ENCODE measurements around the gene CTDP1. TPM values are rescaled to one million over a fixed set of nuclear protein-coding genes. Genes with fewer than 3 reads are reported as not detected.
A peak's percentile ranks its signal among the peaks of the same experiment; 100 is the strongest.
"Not testable (repeated sequence)": the region's sequence is repeated elsewhere in the genome, so short reads cannot be mapped to it uniquely, and the experiment has no call there.

Gene CTDP1
- polyA plus RNA-seq, 6 donors from 2014 or later: 2.9 to 15.6 (median 9.0) TPM

DNA sequence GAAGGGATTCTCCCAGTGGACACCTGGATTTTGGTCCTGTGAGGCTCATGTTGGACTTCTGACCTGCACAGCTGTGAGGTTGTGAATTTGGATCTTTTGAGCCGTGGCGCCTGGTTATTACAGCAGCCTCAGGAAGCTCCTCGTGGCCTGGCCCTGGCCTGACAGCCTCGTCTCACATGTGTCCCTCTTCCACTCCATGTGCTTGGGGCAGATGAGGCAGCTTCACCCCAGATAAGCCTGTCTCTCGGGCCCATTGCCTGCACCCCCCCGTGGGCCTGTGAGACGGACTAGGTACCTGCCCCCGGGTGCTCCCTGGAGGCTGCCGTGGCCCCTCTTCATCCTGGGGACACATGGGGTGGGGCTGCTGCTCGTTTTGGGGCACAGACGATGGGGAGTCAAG, 51.2 kb downstream of the CTDP1 start:
- H3K4me3 Mint-ChIP-seq: no peak overlapping the region
- H3K36me3 Mint-ChIP-seq: peaks cover 33 to 49% of the 10 kb centered on the region in 2 donors
- H3K4me1 Mint-ChIP-seq: peaks cover 1 to 6% (median 4%) of the 10 kb centered on the region in 3 donors
- ATAC-seq (ENCODE audit: low read depth in 2 of 2) (no peak), DNase-seq (no peak)
- peaks cover 0 to 30% (median 11%) of the 10 kb centered on the region in 7 donors for H3K9me3 Mint-ChIP-seq
- H3K27me3 Mint-ChIP-seq: no peaks in the 10 kb centered on the region
- peak overlapping the region in 1 of 6 donors; percentile 24 for H3K27ac Mint-ChIP-seq

DNA sequence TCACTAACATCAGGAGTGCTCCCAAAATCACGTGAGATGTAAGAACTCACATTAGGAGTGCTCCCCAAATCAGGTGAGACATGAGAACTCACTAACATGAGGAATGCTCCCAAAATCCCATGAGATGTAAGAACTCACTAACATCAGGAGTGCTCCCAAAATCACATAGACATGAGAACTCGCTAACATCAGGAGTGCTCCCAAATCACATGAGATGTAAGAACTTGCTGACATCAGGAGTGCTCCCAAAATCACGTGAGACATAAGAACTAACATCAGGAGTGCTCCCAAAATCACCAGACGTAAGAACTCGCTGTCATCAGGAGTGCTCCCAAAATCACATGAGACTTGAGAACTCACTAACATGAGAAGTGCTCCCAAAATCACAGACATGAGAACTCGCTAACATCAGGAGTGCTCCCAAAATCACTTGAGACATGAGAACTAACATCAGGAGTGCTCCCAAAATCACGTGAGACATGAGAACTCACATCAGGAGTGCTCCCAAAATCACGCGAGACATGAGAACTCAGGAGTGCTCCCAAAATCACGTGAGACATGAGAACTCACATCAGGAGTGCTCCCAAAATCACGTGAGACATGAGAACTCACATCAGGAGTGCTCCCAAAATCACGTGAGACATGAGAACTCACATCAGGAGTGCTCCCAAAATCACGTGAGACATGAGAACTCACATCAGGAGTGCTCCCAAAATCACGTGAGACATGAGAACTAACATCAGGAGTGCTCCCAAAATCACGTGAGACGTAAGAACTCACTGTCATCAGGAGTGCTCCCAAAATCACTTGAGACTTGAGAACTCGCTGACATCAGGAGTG, 52.5 kb downstream of the CTDP1 start:
- peaks cover 0 to 30% (median 11%) of the 10 kb centered on the region in 7 donors for H3K9me3 Mint-ChIP-seq
- peaks cover 33 to 44% of the 10 kb centered on the region in 2 donors for H3K36me3 Mint-ChIP-seq
- H3K27me3 Mint-ChIP-seq; ATAC-seq (ENCODE audit: low read depth in 2 of 2); H3K27ac Mint-ChIP-seq; DNase-seq; H3K4me1 Mint-ChIP-seq; H3K4me3 Mint-ChIP-seq: not testable (repeated sequence)

DNA sequence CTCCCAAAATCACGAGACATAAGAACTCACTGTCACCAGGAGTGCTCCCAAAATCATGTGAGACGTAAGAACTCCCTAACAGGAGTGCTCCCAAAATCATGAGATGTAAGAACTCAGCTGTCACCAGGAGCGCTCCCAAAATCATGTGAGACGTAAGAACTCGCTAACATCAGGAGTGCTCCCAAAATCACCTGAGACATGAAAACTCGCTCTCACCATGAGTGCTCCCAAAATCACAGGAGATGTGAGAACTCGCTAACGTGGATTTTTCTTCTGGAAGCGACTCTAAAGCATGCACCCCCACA, 53.1 kb downstream of the CTDP1 start:
- H3K36me3 Mint-ChIP-seq: peaks cover 39 to 44% of the 10 kb centered on the region in 2 donors
- ATAC-seq (ENCODE audit: low read depth in 2 of 2) (no peak), DNase-seq (no peak)
- no peaks in the 10 kb centered on the region for H3K27me3 Mint-ChIP-seq
- peaks cover 0 to 30% (median 11%) of the 10 kb centered on the region in 7 donors for H3K9me3 Mint-ChIP-seq
- no peak overlapping the region for H3K27ac Mint-ChIP-seq
- H3K4me3 Mint-ChIP-seq: no peak overlapping the region
- H3K4me1 Mint-ChIP-seq: peaks cover 4 to 9% (median 5%) of the 10 kb centered on the region in 3 donors

DNA sequence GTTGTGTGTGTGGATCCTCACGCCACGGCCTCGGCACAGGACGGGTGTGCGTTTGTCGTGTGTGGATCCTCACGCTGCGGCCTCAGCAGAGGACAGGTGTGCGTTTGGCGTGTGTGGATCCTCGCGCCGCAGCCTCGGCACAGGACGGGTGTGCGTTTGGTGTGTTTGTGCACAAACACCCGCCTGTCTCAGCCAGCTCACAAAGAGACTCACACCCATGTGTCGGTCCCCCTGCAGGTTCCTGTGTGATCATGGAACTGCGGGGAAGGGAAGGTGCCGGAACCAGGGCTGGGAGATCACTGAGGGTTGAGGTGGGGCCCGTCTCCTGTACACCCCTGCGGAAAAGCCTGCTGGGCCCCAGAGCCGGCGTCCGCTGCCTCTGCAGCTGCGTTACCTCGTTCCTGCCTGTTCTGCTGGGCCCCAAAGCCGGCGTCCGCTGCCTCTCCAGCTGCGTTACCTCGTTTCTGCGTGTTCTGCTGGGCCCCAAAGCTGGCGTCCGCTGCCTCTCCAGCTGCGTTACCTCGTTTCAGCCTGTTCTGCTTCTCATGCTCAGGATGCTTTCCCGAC, 53.6 kb downstream of the CTDP1 start:
- Mint-ChIP-seq H3K27me3 (no peaks in the 10 kb centered on the region), H3K27ac (no peak overlapping the region), H3K9me3 (peaks cover 0 to 30% (median 11%) of the 10 kb centered on the region in 7 donors), H3K4me3 (no peak overlapping the region), H3K4me1 (peaks cover 4 to 9% (median 5%) of the 10 kb centered on the region in 3 donors), H3K36me3 (peaks cover 40 to 44% of the 10 kb centered on the region in 2 donors)
- DNase-seq (no peak), ATAC-seq (ENCODE audit: low read depth in 2 of 2) (no peak)

DNA sequence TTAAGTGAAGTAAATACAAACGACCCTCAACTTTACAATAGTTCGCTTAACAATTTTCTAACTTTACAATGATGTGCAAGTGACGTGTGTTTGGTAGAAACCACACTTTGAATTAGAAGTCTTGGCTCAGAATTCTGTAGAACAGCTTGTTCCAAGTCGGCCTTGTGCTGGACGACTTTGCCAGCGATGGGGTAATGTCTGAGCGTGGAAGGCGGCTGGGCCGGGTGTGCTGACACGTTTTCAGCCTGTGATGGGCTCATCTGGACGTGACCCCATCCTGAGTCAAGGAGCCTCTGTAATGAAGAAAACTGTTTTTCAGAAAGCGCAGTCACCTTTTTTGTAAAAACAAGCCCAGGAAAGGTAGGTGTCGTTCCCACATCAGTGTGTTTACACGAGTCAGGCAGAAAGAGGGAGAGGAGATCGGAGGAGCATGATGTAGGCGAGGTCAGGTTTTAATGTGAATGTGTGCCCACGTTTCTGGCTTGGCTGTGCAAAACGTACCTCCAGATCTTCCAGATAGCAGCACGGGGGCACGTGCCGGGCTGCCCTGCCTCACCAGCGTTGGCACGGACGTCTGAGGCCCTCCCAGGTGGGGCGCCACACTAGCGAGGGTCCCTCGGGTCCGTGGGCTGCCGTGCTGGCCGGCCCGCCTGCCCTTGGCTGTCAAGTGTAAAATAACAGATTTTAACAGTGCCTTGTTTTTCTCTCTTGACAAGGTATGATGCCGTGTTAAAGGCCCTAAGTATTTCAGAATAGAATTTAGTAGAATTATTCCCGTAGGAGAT, 54.6 kb downstream of the CTDP1 start:
- ATAC-seq (ENCODE audit: low read depth in 2 of 2) (no peak), DNase-seq (no peak)
- no peaks in the 10 kb centered on the region for H3K27me3 Mint-ChIP-seq
- H3K4me3 Mint-ChIP-seq: no peak overlapping the region
- peaks cover 37 to 39% of the 10 kb centered on the region in 2 donors for H3K36me3 Mint-ChIP-seq
- H3K9me3 Mint-ChIP-seq: peaks cover 0 to 26% (median 11%) of the 10 kb centered on the region in 7 donors
- peak overlapping the region in 2 of 6 donors; percentile 60 to 68 for H3K27ac Mint-ChIP-seq
- peaks cover 4 to 9% (median 5%) of the 10 kb centered on the region in 3 donors for H3K4me1 Mint-ChIP-seq

DNA sequence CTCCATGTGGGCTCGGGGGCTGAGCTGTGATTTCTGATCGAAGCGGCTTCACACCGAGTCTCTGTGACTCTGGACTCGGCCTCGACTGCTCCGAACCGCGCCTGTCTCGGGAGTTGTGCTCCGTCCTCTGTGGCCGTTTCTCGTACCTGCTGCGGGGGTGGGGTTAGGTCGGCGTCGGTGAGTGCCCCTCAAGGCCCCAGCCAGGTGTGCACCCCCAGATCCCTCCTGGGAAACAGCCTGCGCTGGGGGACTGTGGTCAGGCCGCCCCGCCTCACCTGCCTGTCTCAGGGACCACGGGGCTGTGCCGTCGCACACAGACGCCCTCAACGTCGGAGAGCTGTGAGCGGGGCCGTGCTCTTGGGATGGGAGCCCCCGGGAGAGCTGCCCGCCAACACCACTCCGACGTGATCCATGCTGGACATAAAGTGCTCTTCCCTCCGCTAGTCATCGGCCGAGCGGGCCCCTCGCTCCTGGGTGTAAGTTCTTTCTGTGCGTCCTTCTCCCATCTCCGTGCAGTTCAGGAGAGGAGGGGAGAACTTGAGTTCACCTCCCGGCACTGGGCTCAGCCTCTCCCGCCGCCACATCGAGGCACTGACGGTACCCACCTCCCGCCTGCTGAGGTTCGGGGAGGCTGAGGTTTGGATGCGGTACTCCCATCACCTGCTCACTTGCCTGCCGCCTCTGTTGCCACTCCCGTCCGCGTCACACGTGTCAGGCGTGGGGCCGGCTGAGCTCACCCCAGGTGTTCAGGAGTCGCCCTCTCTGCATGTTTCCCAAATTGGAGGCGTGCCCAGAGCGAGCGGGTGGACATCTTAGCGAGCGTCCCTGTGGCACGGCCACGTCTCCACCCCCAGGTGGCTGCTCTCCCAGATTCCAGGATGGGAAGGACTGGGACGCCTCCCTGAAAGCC, 55.7 kb downstream of the CTDP1 start:
- peaks cover 28 to 41% of the 10 kb centered on the region in 2 donors for H3K36me3 Mint-ChIP-seq
- H3K27me3 Mint-ChIP-seq: no peaks in the 10 kb centered on the region
- no peak overlapping the region for H3K27ac Mint-ChIP-seq
- no peak for ATAC-seq (ENCODE audit: low read depth in 2 of 2)
- peaks cover 4 to 9% (median 5%) of the 10 kb centered on the region in 3 donors for H3K4me1 Mint-ChIP-seq
- peaks cover 0 to 22% (median 11%) of the 10 kb centered on the region in 7 donors for H3K9me3 Mint-ChIP-seq
- no peak overlapping the region for H3K4me3 Mint-ChIP-seq
- DNase-seq: no peak

DNA sequence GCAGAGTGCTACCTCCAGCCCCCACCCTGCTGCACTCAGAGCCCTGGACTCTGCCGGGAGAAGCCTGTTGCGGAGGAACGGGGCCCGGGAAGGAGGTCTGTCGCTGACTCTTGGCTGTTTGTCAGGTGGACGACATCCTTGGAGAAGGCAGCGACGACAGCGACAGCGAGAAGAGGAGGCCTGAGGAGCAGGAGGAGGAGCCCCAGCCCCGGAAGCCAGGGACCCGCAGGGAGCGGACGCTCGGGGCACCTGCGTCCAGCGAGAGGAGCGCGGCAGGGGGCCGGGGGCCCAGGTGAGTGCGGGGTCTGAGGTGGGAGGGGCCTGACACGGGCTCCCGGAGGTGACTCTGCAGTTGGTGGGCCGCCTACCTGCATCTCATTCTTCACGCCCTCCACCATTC, 56.6 kb downstream of the CTDP1 start:
- peaks cover 0 to 17% (median 11%) of the 10 kb centered on the region in 7 donors for H3K9me3 Mint-ChIP-seq
- ATAC-seq (ENCODE audit: low read depth in 2 of 2) (no peak), DNase-seq (no peak)
- H3K4me3 Mint-ChIP-seq: no peak overlapping the region
- H3K36me3 Mint-ChIP-seq: peaks cover 25 to 50% of the 10 kb centered on the region in 2 donors
- no peaks in the 10 kb centered on the region for H3K27me3 Mint-ChIP-seq
- H3K4me1 Mint-ChIP-seq: peaks cover 4 to 9% (median 5%) of the 10 kb centered on the region in 3 donors
- no peak overlapping the region for H3K27ac Mint-ChIP-seq

DNA sequence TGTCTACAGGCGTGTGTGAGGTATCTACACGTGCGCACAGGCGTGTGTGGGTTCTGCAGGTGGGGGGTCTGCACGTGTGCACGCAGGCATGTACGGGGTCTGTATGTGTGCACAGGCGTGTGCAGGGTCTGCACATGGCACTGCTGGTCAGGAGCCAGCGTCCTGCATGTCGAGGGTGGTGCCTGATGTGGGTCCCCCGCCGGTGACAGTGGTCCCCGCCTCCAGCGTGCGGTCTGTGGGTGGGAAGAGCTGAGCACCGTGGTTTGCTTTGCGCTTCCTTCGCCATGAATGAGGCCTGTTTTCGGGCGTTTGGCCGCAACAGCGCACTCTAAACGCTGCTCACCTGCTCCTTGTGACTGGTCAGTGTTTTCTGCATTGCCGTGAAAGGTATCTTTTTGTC, 57.2 kb downstream of the CTDP1 start:
- Mint-ChIP-seq H3K9me3 (peaks cover 0 to 11% (median 5%) of the 10 kb centered on the region in 7 donors), H3K4me1 (peaks cover 5 to 9% (median 6%) of the 10 kb centered on the region in 3 donors), H3K36me3 (peaks cover 22 to 56% of the 10 kb centered on the region in 2 donors), H3K27ac (no peak overlapping the region), H3K27me3 (no peaks in the 10 kb centered on the region), H3K4me3 (no peak overlapping the region)
- DNase-seq (no peak), ATAC-seq (ENCODE audit: low read depth in 2 of 2) (no peak)

DNA sequence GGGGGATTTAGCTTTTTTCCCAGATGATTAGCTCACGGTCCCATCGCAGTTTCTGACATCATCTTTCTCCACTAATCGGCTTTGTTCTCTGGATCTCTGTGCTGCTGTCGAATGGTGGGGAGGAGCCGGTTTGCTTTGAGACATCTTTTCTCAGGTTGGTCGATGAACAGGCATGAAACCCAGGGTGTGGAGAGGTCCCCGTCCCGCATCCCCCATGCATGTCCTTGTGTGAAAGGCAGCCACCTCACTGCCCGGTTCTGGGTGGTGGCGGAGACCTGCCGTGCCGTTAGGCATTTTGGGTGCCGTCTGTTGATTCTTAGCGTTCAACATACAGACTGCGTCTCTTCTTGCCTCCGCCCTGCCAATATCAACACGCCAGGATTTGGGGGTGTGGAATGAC, 57.8 kb downstream of the CTDP1 start:
- Mint-ChIP-seq H3K4me3 (no peak overlapping the region), H3K27ac (no peak overlapping the region), H3K27me3 (no peaks in the 10 kb centered on the region), H3K9me3 (peaks cover 0 to 8% (median 4%) of the 10 kb centered on the region in 7 donors), H3K4me1 (peaks cover 5 to 9% (median 9%) of the 10 kb centered on the region in 3 donors), H3K36me3 (peaks cover 24 to 62% of the 10 kb centered on the region in 2 donors)
- no peak for ATAC-seq (ENCODE audit: low read depth in 2 of 2)
- no peak for DNase-seq

DNA sequence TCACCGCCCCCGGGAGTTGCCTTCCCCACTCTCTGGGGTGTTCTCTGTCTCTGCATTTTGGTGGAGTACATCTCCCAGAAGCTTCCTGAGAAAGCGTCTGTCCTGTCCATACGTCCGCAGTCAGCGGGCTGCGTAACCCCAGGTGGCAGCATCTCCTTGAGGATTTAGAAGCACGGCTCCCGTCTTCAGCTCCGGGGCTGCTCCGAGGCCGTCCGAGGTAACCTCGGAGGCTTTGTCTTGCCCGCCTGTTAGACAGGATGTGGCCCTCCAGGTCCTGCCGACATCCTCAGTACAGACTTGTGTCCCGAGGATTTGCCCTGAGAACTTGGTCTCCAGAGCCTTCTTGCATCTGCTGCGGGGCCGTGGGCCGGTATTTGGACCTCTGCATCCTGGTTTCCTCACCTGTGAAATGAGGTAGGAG, 58.4 kb downstream of the CTDP1 start:
- H3K9me3 Mint-ChIP-seq: peaks cover 0 to 7% (median 4%) of the 10 kb centered on the region in 7 donors
- H3K36me3 Mint-ChIP-seq: peaks cover 30 to 62% of the 10 kb centered on the region in 2 donors
- H3K27ac Mint-ChIP-seq: no peak overlapping the region
- H3K4me3 Mint-ChIP-seq: no peak overlapping the region
- H3K4me1 Mint-ChIP-seq: peaks cover 5 to 9% (median 9%) of the 10 kb centered on the region in 3 donors
- ATAC-seq (ENCODE audit: low read depth in 2 of 2) (no peak), DNase-seq (no peak)
- H3K27me3 Mint-ChIP-seq: no peaks in the 10 kb centered on the region

DNA sequence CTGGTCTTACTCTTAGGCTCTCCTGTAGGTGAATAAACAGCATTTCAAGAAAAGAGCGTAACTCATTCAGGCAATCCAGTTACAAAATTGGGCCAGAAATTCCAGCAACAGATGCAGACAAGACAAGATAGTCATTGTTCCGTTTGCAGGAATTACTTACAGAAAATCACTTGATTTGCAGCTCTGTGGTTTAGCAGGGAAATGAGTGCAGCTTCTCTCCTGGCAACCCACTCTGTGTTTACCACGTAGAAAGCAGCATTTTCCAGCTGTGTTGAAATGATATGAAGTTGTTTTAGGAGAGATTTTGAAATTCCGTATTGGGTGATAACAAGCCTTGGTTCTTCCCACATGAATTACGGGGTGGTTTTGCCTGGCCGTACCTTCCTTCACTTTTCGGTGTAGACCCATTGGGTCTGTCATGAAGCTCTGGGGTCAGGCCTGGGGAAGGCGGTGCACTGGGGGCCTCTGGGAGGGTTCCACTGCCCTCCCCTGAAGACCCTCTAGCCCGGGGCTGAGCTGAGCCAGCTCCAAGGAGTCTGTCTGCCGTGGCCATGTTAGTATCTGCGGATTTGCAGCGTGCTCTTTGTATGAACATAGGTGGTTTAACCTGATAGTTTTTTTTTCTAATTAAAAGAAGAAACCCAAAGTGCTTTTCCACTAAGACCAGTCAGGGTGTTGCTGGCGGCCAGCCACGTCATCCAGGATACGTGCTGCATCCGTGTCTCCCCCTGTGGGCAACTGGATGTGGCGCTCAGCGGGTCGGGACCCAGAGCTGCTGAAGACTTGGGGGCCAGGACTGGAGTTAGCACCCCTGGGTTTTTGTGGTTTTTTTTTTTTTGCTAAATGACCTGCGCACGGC, 59.2 kb downstream of the CTDP1 start:
- Mint-ChIP-seq H3K4me1 (peaks cover 5 to 7% (median 5%) of the 10 kb centered on the region in 3 donors), H3K36me3 (peaks cover 30 to 60% of the 10 kb centered on the region in 2 donors), H3K27ac (no peak overlapping the region), H3K27me3 (no peaks in the 10 kb centered on the region), H3K9me3 (peaks cover 0 to 3% (median 0%) of the 10 kb centered on the region in 7 donors), H3K4me3 (no peak overlapping the region)
- ATAC-seq (ENCODE audit: low read depth in 2 of 2) (no peak), DNase-seq (no peak)

DNA sequence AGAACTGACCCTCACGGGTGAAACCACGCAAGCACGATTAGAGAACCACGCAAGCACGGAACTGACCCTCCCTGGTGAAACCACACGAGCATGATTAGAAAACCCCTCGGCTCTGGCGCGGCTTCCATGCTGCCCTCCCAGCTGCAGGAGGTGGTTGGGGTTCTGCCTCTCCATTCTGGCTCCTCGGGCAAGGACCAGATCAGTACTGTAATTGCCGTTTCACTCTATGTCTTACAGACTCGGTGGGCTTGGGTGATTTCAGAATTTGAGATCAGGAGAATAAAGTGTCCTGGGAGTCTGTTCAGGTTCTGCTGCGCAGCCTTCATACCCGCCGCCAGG, 59.8 kb downstream of the CTDP1 start:
- no peak overlapping the region for H3K4me3 Mint-ChIP-seq
- no peak for ATAC-seq (ENCODE audit: low read depth in 2 of 2)
- no peak for DNase-seq
- H3K36me3 Mint-ChIP-seq: peaks cover 36 to 60% of the 10 kb centered on the region in 2 donors
- no peaks in the 10 kb centered on the region for H3K27me3 Mint-ChIP-seq
- H3K4me1 Mint-ChIP-seq: peaks cover 4 to 13% (median 9%) of the 10 kb centered on the region in 3 donors
- H3K9me3 Mint-ChIP-seq: peaks cover 0 to 4% (median 0%) of the 10 kb centered on the region in 7 donors
- H3K27ac Mint-ChIP-seq: peak overlapping the region in 1 of 6 donors; percentile 67
